ENCODE results near the gene TSKU. TPM values are rescaled to one million over a fixed set of nuclear protein-coding genes. Genes with fewer than 3 reads are reported as not detected.

TSKU gene
- total RNA-seq, 4 donors from 2014 or later, result 10.2 to 23.9 (median 15.8) TPM

DNA sequence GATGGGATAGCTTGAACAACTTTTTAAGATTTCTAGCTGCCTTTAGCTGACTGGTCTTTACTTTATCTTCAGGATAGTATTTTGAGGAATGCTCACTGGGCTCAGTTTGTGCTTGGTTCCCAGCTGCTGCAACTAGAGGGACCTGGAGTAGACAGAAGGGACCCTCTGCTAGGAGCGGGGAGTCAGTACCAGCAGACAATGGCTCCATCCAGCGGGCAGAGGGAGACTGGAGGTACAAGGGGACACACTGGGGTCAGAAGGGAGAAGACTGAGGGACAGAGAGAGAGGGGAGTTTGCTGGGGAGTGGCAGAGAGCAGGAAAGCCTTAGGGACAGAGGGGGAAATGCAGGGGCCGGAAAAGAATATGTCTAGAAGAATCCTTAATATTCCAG is 55.5 kb downstream of the TSKU start:
- intact Hi-C loops (cut with DNase I; ENCODE audit: low total_unique reads), result no loop called here
- H3K36me3 ChIP-seq, result no peaks in the 10 kb centered on the region
- no peak overlapping the region for H3K4me3 ChIP-seq
- peaks cover 0 to 4% (median 3%) of the 10 kb centered on the region in 3 donors for H3K27me3 ChIP-seq
- no peak for DNase-seq
- H3K9me3 ChIP-seq, result no peaks in the 10 kb centered on the region
- H3K27ac ChIP-seq, result peak overlapping the region in 1 of 4 donors; percentile 16
- TF ChIP-seq POLR2A (IDR thresholded peaks at IDR 0.05), result no peak
- TF ChIP-seq, protein P1, sequence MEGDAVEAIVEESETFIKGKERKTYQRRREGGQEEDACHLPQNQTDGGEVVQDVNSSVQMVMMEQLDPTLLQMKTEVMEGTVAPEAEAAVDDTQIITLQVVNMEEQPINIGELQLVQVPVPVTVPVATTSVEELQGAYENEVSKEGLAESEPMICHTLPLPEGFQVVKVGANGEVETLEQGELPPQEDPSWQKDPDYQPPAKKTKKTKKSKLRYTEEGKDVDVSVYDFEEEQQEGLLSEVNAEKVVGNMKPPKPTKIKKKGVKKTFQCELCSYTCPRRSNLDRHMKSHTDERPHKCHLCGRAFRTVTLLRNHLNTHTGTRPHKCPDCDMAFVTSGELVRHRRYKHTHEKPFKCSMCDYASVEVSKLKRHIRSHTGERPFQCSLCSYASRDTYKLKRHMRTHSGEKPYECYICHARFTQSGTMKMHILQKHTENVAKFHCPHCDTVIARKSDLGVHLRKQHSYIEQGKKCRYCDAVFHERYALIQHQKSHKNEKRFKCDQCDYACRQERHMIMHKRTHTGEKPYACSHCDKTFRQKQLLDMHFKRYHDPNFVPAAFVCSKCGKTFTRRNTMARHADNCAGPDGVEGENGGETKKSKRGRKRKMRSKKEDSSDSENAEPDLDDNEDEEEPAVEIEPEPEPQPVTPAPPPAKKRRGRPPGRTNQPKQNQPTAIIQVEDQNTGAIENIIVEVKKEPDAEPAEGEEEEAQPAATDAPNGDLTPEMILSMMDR (IDR thresholded peaks at IDR 0.05 in 4 of 5, conservative IDR thresholded peaks at IDR 0.05 in 1 of 5), result peak in 1 of 5 experiments; percentile 10
- in situ Hi-C loops (cut with MboI; ENCODE audit: low sequenced_read_pairs in 4 of 4), result no loop called here
- no peak for ATAC-seq
- peaks cover 0 to 6% of the 10 kb centered on the region in 2 donors for H3K4me1 ChIP-seq

DNA sequence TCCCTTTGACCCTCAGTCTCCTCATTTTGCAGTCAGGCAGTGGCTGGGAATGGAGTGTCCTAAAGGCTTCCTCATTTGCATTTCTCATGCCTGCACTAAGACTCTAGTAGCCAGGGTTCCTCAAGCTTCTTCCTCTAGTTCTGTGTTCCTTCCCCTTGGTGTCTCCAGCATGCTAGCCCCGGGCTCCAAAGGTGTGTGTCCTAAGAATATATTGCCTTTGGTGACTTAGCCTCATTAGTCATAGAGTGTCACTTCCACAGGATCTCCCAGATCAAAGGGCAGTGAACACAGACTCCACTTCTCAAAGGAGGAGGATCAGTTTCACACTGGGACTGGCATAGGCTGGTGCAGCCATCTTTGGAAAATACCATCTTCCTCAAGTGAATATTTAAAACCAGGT is 56.2 kb downstream of the TSKU start:
- intact Hi-C loops (cut with DNase I; ENCODE audit: low total_unique reads) (no loop called here), in situ Hi-C loops (cut with MboI; ENCODE audit: low sequenced_read_pairs in 4 of 4) (no loop called here)
- TF ChIP-seq POLR2A (IDR thresholded peaks at IDR 0.05), result no peak
- TF ChIP-seq, protein P1 (IDR thresholded peaks at IDR 0.05 in 4 of 5, conservative IDR thresholded peaks at IDR 0.05 in 1 of 5), result no peak
- no peaks in the 10 kb centered on the region for H3K36me3 ChIP-seq
- peaks cover 0 to 6% of the 10 kb centered on the region in 2 donors for H3K4me1 ChIP-seq
- H3K27me3 ChIP-seq, result peaks cover 0 to 4% (median 3%) of the 10 kb centered on the region in 3 donors
- no peaks in the 10 kb centered on the region for H3K9me3 ChIP-seq
- ATAC-seq, result no peak
- no peak overlapping the region for H3K4me3 ChIP-seq
- DNase-seq, result no peak
- H3K27ac ChIP-seq, result no peak overlapping the region

DNA sequence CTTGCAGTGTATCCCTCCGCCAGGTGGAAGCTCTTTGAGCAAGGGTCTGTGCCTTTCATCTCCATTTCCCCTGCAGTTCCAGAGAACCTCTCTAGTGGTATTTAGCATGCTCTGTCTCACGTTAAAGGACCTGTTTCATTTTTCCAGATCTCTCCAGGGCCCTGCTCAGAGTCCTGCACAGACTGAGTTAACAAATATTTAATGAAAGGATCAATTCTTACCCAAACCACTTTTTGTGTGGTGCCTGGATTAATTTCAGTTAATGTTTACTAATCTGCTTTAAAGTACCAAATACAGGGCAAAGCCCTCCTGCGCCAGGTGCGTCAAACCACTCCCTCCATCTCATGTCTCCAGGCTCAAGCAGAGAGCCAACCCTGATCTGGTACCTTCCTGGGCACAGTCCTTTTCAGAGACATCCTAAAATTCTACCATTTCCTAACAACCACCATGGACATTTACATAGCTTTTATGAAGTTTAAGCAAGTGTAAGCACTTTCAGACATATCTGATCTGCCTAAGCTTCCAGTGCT is 58.8 kb downstream of the TSKU start:
- Histone ChIP-seq H3K4me1 (peaks cover 0 to 6% of the 10 kb centered on the region in 2 donors), H3K4me3 (no peak overlapping the region), H3K36me3 (no peaks in the 10 kb centered on the region), H3K27ac (no peak overlapping the region), H3K9me3 (no peaks in the 10 kb centered on the region), H3K27me3 (peaks cover 0 to 4% (median 3%) of the 10 kb centered on the region in 3 donors)
- TF ChIP-seq, protein P1 (IDR thresholded peaks at IDR 0.05 in 4 of 5, conservative IDR thresholded peaks at IDR 0.05 in 1 of 5), result no peak
- TF ChIP-seq POLR2A (IDR thresholded peaks at IDR 0.05), result no peak
- intact Hi-C loops (cut with DNase I; ENCODE audit: low total_unique reads) (no loop called here), in situ Hi-C loops (cut with MboI; ENCODE audit: low sequenced_read_pairs in 4 of 4) (no loop called here)
- ATAC-seq, result no peak
- no peak for DNase-seq

DNA sequence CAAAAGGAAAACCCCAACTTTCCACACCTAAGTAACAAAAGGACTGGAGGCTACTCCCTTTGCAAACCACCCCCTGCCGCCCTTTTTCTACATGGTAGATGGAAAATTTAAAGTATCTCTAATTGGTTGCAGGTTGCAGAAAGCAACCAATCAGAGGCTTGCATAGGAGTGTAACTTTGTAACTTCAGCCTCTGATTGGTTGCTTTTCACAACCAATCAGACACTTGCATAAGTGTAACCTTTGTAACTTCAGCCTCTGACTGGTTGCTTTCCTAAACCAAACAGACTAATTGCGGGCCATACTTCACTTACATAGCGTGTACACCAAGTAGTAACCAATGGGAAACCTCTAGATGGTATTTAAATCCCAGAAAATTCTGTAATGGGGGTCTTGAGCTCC is 60.8 kb downstream of the TSKU start:
- peaks cover 0 to 4% (median 3%) of the 10 kb centered on the region in 3 donors for H3K27me3 ChIP-seq
- H3K9me3 ChIP-seq, result no peaks in the 10 kb centered on the region
- intact Hi-C loops (cut with DNase I; ENCODE audit: low total_unique reads) (no loop called here), in situ Hi-C loops (cut with MboI; ENCODE audit: low sequenced_read_pairs in 4 of 4) (no loop called here)
- no peaks in the 10 kb centered on the region for H3K36me3 ChIP-seq
- ATAC-seq (no peak), DNase-seq (no peak)
- no peak overlapping the region for H3K4me3 ChIP-seq
- H3K4me1 ChIP-seq, result no peaks in the 10 kb centered on the region
- no peak for TF ChIP-seq POLR2A (IDR thresholded peaks at IDR 0.05)
- TF ChIP-seq, protein P1 (IDR thresholded peaks at IDR 0.05 in 4 of 5, conservative IDR thresholded peaks at IDR 0.05 in 1 of 5), result no peak
- H3K27ac ChIP-seq, result no peak overlapping the region

DNA sequence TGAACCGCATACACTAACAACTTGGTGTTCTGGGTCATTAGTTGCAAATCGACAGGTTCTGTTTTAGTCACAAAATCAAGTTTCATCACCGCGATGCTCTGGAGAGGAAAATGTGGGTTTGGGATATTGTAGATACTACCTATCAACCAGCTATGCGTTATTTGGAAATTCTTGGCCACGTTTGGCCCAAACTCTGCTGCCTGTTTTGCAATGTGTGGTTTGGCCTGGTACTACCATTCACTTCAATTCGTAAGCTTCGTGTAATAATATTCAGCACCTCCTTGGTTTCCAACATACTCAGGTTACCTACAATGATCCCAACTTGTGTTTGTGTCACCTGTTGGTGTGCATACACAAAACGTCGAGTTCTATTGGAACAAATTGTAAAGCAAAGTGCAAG is 61.4 kb downstream of the TSKU start:
- intact Hi-C loops (cut with DNase I; ENCODE audit: low total_unique reads) (no loop called here), in situ Hi-C loops (cut with MboI; ENCODE audit: low sequenced_read_pairs in 4 of 4) (no loop called here)
- DNase-seq (no peak), ATAC-seq (no peak)
- Histone ChIP-seq H3K4me3 (no peak overlapping the region), H3K9me3 (no peaks in the 10 kb centered on the region), H3K27me3 (peaks cover 0 to 4% (median 3%) of the 10 kb centered on the region in 3 donors), H3K4me1 (no peaks in the 10 kb centered on the region), H3K27ac (no peak overlapping the region), H3K36me3 (no peaks in the 10 kb centered on the region)
- TF ChIP-seq POLR2A (IDR thresholded peaks at IDR 0.05), result no peak
- TF ChIP-seq, protein P1 (IDR thresholded peaks at IDR 0.05 in 4 of 5, conservative IDR thresholded peaks at IDR 0.05 in 1 of 5), result no peak
